ENCODE results near the gene TAS2R20.

GRCh38 chr12:10967409-10967808 lies 30.7 kb downstream of the TAS2R20 start:
- no peak for TF ChIP-seq CTCF (conservative IDR thresholded peaks at IDR 0.05)
- TF ChIP-seq ZFX (IDR thresholded peaks at IDR 0.05): no peak
